Left cardiac atrium (tissue), 4 donors: ENCODE results near the gene NRIP1. TPM values are rescaled to one million over a fixed set of nuclear protein-coding genes. Genes with fewer than 3 reads are reported as not detected.
A peak's percentile ranks its signal among the peaks of the same experiment; 100 is the strongest.

Source experiments
- ATAC-seq, 2 donors: fragments of 200-7000 bp; cut with Tn5 transposase; one replicate each; pipeline ENCODE4 v1.9.1; 2020; ENCODE audit warnings: mild to moderate bottlenecking in 2 of 2, moderate library complexity in 2 of 2
- DNase-seq: peaks from one replicate; pipeline ENCODE4 v3.0.0-alpha.2; 2020
- intact Hi-C, 2 donors: fragments of 100-400 bp; cut with DNase I; formaldehyde crosslinking; loops; one replicate each; pipeline versions ENCODE4 v1.14.1 to v1.15.1; 2022 to 2023
- long read RNA-seq: library from polyadenylated mRNA; unstranded; transcript quantifications from one replicate; pipeline ENCODE4 v2.0.0, GENCODE V29; 2021
- total RNA-seq, 2 donors: library from RNA; stranded (reverse); fragmentation: NEBNext Ultra II Directional; extraction: Animal tissue kit (Norgen Biotek cat#: 25700); gene quantifications; one replicate each; pipeline ENCODE4 v1.2.1, GENCODE V29; 2021
- donor health status: DM: no; HTN: yes; CAD: no.
- donor health status: DM: no; HTN: yes; CAD: no; lungs with severe emphysema.
- donor health status: DM: yes; HTN: yes; CAD: no.
- donor health status: Dilated cardiomyopathy.

NRIP1 gene
- 10 to 100 TPM; 30.1 to 36.4 TPM for total RNA-seq
- long read RNA-seq, partial matches to known transcripts = 0 of 2 reads
- long read RNA-seq, other reads (novel, unspliced or antisense) = 2 of 2 reads

- ATAC-seq = peak; percentile 92 to 94
- DNase-seq = peak; percentile 94
- intact Hi-C loops = loop anchor here in 1 of 2 donors (5.0 kb wide), 3 partner anchors 58 to 418 kb away; no protein-coding TSS in a partner anchor
Measured at GRCh38 chr21:15064576-15065391, at the start of gene NRIP1. Gene NRIP1 (minus strand): TSS chr21:15065000. CDS start chr21:14968192, 96,808 bp downstream.

- ATAC-seq (no peak), DNase-seq (no peak)
- intact Hi-C loops = no loop called here
Measured at GRCh38 chr21:15112858-15113257, 48.1 kb upstream of the NRIP1 start.

- intact Hi-C loops = no loop called here
- no peak for ATAC-seq
- no peak for DNase-seq
Measured at GRCh38 chr21:15108801-15109200, 44.0 kb upstream of the NRIP1 start.

GRCh38 chr21:15104470-15104869, 39.7 kb upstream of the NRIP1 start:
- DNase-seq (no peak), ATAC-seq (no peak)
- intact Hi-C loops = no loop called here

GRCh38 chr21:15098908-15099307, 34.1 kb upstream of the NRIP1 start:
- intact Hi-C loops = no loop called here
- DNase-seq (no peak), ATAC-seq (no peak)

DNA sequence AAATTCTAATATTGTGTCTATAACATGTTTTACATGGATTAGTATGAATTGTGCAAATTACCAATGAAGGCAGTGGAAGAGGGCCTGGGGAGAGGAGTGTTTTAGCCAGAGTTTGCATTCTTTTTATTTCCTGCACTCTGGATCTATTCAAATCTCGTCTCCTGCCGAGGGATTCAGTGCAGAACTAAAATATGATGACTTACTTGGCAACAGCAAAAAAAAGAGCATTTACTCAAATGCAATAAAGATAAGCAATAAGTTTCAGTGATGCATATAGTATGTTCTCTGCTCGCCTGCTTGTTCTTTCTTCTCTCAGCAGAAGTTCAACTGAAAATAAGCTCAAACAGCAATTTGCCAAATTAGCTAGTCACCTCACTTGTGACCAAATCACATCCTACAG, 33.4 kb upstream of the NRIP1 start:
- no peak for DNase-seq
- ATAC-seq = no peak
- intact Hi-C loops = no loop called here

- no peak for DNase-seq
- intact Hi-C loops = no loop called here
- ATAC-seq = no peak
Measured at GRCh38 chr21:15097580-15097979, 32.8 kb upstream of the NRIP1 start.

DNA sequence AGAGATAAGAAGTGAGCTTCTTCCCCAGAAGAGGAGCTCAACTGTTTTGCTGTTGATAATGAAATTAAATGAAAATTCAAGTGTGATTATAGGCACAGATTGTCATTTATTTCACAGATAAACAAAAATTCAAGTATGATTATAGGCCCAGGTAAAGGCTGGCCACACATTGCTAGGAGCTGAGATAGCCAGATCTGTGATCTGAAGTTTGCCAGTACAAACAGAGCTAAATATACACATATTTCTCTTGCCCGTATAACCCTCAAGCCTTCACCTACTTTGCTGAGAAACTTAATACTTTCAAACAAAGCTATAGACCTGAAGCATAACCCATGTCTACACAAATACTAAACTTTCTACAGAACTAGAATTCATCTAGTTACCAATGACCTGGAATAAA, 31.3 kb upstream of the NRIP1 start:
- ATAC-seq = no peak
- no peak for DNase-seq
- intact Hi-C loops = no loop called here

GRCh38 chr21:15095326-15095725, 30.5 kb upstream of the NRIP1 start:
- intact Hi-C loops = no loop called here
- no peak for DNase-seq
- ATAC-seq = no peak

DNA sequence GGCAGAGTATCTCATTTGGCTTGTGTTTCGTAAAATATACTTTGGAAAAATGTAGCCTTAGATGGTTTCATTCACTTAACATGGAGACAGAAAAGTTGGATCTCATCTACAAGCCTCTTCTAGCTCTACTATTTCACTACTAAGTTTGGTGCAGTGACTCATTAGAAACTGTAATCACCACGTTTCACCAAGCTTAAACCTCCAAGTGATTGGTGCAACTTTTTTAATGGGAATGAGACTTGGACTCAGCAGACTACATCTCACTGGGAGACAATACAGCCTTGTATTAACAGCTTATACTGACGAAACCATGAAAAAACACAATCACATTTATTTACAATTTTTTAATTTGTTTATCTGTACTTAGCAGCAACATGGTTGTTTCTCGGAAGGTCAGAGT, 29.9 kb upstream of the NRIP1 start:
- intact Hi-C loops = no loop called here
- no peak for ATAC-seq
- DNase-seq = no peak

- DNase-seq (no peak), ATAC-seq (no peak)
- intact Hi-C loops = no loop called here
Measured at GRCh38 chr21:15093216-15093615, 28.4 kb upstream of the NRIP1 start.

DNA sequence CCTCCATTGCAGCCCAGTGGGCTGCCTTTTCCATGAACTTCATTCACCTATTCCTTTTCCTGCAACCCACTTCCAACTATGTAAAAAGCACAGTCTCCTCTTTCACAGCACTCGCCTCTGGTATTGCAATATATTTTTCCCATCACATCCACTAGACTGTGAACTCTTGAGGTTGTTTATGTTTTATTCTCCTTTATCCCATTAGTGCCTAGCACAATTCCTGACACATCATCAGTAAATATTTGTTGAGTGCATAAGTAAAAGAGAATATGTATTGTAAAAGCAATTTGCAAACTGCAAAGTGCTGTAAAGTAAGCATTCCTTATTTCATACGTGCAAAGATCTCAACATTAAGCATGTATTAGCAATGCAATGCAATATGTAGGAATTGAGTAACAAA, 27.9 kb upstream of the NRIP1 start:
- ATAC-seq (no peak), DNase-seq (no peak)
- intact Hi-C loops = no loop called here

GRCh38 chr21:15090390-15090789, 25.6 kb upstream of the NRIP1 start:
- DNase-seq (no peak), ATAC-seq (no peak)
- intact Hi-C loops = no loop called here

DNA sequence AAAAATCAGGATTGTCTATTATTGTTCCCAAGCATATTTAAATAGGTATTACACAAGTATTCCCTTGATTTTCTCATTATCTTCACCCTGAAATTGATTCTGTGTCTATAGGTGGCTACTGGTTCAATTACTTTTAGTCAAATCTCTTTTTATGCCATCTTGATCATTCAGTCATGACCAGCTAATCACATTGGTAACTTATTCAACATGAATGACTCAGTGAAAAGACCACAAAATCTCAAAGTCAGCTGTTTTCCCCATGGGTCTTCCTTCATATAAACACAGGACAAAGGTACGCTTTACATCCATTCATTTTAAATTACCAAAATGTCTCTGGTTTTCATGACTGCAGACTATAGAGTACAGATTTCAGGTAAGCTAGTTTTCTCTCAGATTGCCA, 23.7 kb upstream of the NRIP1 start:
- no peak for DNase-seq
- ATAC-seq = no peak
- intact Hi-C loops = no loop called here

DNA sequence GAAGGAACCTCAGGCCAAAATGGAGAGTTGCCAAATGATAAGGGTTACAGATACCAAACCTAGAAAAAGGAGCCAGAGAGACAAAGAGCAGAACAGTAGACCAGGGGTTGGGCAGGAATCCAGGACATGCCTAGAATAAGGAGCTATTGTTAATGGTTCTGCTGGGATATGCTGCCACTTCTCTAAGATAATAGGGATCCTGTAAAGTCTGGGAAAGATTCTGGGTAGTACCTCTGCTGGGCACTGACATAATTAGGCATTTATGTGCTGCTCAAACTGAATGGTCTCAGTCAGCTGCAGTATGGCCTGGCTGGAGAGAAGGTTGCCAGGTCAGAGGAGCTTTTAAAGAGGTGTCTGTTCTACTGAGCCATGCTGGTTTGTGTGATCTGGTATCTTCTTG, 19.9 kb upstream of the NRIP1 start:
- DNase-seq (peak; percentile 21), ATAC-seq (no peak)
- intact Hi-C loops = no loop called here

- intact Hi-C loops = no loop called here
- ATAC-seq (no peak), DNase-seq (no peak)
Measured at GRCh38 chr21:15080526-15080925, 15.7 kb upstream of the NRIP1 start.

DNA sequence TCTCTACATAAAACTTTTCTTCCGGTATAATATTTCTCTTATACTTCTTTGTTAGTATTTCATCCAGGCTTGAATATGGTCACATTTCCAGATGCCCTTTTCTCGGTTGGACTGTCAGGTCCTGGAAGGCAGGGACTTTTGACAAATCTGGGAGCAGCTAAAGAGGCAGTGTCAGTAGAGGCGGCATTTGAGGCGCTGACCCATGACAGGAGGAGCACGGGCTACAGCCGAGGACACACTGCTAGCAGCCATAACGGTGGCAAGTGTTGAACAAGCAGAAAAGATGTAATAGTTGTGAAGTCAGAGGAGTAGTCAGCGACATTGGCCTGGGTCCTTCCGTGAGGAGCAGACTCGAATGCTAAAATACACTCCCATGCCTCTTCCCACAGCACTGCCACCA, 14.5 kb upstream of the NRIP1 start:
- intact Hi-C loops = no loop called here
- no peak for ATAC-seq
- no peak for DNase-seq

GRCh38 chr21:15078180-15078579, 13.4 kb upstream of the NRIP1 start:
- intact Hi-C loops = no loop called here
- ATAC-seq (no peak), DNase-seq (no peak)

DNA sequence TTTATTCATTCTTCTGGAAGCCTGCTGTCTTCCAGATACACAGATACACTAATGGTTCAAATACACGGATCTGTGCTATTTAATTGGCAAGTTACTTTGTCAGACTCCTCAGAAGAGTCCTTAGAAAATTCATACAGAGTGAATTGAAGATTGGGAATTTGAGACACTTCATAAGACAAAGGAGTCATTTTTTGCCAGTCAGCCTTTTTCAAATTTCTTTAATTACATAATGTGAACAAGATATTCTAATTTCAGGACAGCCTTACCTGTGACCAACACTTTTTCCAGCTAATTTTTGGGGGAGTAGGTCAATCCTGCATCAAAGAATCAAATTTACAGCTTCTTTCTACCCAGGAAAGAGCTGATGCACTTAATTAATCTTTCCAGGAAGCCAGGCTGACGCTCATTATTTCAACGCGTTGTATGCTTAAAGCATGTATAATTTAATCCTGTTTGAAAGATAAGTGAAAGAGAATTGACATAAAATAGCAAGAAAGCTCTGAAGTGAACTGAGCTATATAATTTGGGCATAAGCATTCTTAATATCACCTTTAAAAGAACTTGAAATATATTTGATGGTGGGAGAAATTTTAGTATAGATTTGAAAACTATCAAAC, 12.8 kb upstream of the NRIP1 start:
- ATAC-seq = no peak
- intact Hi-C loops = no loop called here
- DNase-seq = no peak

- intact Hi-C loops = no loop called here
- no peak for ATAC-seq
- DNase-seq = no peak
Measured at GRCh38 chr21:15076730-15077129, 11.9 kb upstream of the NRIP1 start.

GRCh38 chr21:15071009-15071408, 6.2 kb upstream of the NRIP1 start:
- no peak for ATAC-seq
- intact Hi-C loops = no loop called here
- no peak for DNase-seq
